OCI-LY1 (cell line): Measurements from ENCODE around the gene FRMD3.

Experiments
- H2AFZ ChIP-seq: fragments of 200-600 bp; sonication (generic), shearing (Covaris generic); 2 replicates; pipeline ENCODE4 v1.6.0; 2014; ENCODE audit warnings: antibody characterized with exemption, mild to moderate bottlenecking, low read length
- H3F3A ChIP-seq: fragments of 200-600 bp; sonication (generic), shearing (Covaris generic); 2 replicates; pipeline ENCODE4 v1.6.0; 2014; ENCODE audit warnings: mild to moderate bottlenecking, antibody characterized with exemption, low read length, moderate library complexity; ENCODE audit not compliant: insufficient read depth
- H3K27ac ChIP-seq: fragments of 200-600 bp; sonication (generic); 2 replicates; pipeline ENCODE4 v1.5.1; 2014; ENCODE audit warnings: low read length, mixed run types, mild to moderate bottlenecking, low read depth; ENCODE audit not compliant: poor library complexity, severe bottlenecking
- H3K27me3 ChIP-seq: fragments of 200-600 bp; sonication (generic); 2 replicates; pipeline ENCODE4 v1.6.0; 2014; ENCODE audit warnings: antibody characterized with exemption, mild to moderate bottlenecking, low read length, moderate library complexity; ENCODE audit not compliant: insufficient read depth
- H3K36me3 ChIP-seq: fragments of 200-600 bp; sonication (generic); 2 replicates; pipeline ENCODE4 v1.6.1; 2014; ENCODE audit warnings: mild to moderate bottlenecking, antibody characterized with exemption, low read length, moderate library complexity, mixed read lengths; ENCODE audit not compliant: insufficient read depth
- H3K4me1 ChIP-seq: fragments of 200-600 bp; sonication (generic); 2 replicates; pipeline ENCODE4 v1.5.1; 2014; ENCODE audit warnings: mild to moderate bottlenecking, low read length, moderate library complexity; ENCODE audit not compliant: insufficient read depth, severe bottlenecking
- H3K4me2 ChIP-seq: fragments of 200-600 bp; sonication (generic), shearing (Covaris generic); 2 replicates; pipeline ENCODE4 v1.6.1; 2014; ENCODE audit warnings: low read length
- H3K4me3 ChIP-seq: fragments of 200-600 bp; sonication (generic); 2 replicates; pipeline ENCODE4 v1.5.1; 2014; ENCODE audit warnings: low read length, low read depth, mild to moderate bottlenecking, mixed read lengths; ENCODE audit not compliant: poor library complexity, severe bottlenecking
- H3K79me2 ChIP-seq: fragments of 200-600 bp; shearing (Covaris generic); 2 replicates; pipeline ENCODE4 v1.6.1; 2016; ENCODE audit warnings: mixed run types, low read length, mixed read lengths; ENCODE audit not compliant: insufficient read depth
- H3K9ac ChIP-seq: fragments of 200-600 bp; sonication (generic), shearing (Covaris generic); 2 replicates; pipeline ENCODE4 v1.6.1; 2014; ENCODE audit warnings: mild to moderate bottlenecking, low read length, mixed read lengths
- H3K9me2 ChIP-seq: fragments of 200-600 bp; sonication (generic), shearing (Covaris generic); 2 replicates; pipeline ENCODE4 v1.6.1; 2014; ENCODE audit warnings: low read depth, mild to moderate bottlenecking, low read length, mixed read lengths
- H3K9me3 ChIP-seq: fragments of 200-600 bp; shearing (Covaris generic); 2 replicates; pipeline ENCODE4 v1.6.1; 2014; ENCODE audit warnings: low read length, mixed read lengths
- H4K20me1 ChIP-seq: fragments of 200-600 bp; sonication (generic), shearing (Covaris generic); 2 replicates; pipeline ENCODE4 v1.6.0; 2016; ENCODE audit warnings: mild to moderate bottlenecking, low read length; ENCODE audit not compliant: insufficient read depth
- CTCF ChIP-seq: fragments of 200-600 bp; sonication (generic), shearing (Covaris generic); IDR thresholded peaks from 2 replicates; pipeline ENCODE4 v1.5.1; 2017; ENCODE audit warnings: mild to moderate bottlenecking, antibody characterized with exemption, low read length, moderate library complexity, mixed read lengths
- EZH2 ChIP-seq: fragments of 200-600 bp; sonication (generic), shearing (Covaris generic); IDR thresholded peaks from 2 replicates; pipeline ENCODE4 v1.8.0; 2017; ENCODE audit warnings: borderline replicate concordance, mixed run types, mild to moderate bottlenecking, antibody characterized with exemption, low read length, moderate library complexity, mixed read lengths

Gene FRMD3

GRCh38 chr9:83434254-83434653 is 103.9 kb downstream of the FRMD3 start:
- H3K9me3 ChIP-seq, result no peaks in the 10 kb centered on the region
- no peaks in the 10 kb centered on the region for H3K36me3 ChIP-seq
- H2AFZ ChIP-seq, result no peak overlapping the region
- no peaks in the 10 kb centered on the region for H3K9me2 ChIP-seq
- H3F3A ChIP-seq, result no peaks in the 10 kb centered on the region
- no peaks in the 10 kb centered on the region for H3K79me2 ChIP-seq
- no peaks in the 10 kb centered on the region for H3K4me1 ChIP-seq
- no peaks in the 10 kb centered on the region for H4K20me1 ChIP-seq
- H3K9ac ChIP-seq, result no peak overlapping the region
- no peak for TF ChIP-seq CTCF
- no peak for TF ChIP-seq EZH2
- H3K4me2 ChIP-seq, result no peak overlapping the region
- no peak overlapping the region for H3K27ac ChIP-seq
- no peak overlapping the region for H3K4me3 ChIP-seq
- H3K27me3 ChIP-seq, result no peaks in the 10 kb centered on the region

GRCh38 chr9:83433846-83434245 is 104.4 kb downstream of the FRMD3 start:
- Histone ChIP-seq H3K79me2 (no peaks in the 10 kb centered on the region), H3K27me3 (no peaks in the 10 kb centered on the region), H4K20me1 (no peaks in the 10 kb centered on the region), H3K9me3 (no peaks in the 10 kb centered on the region), H3K36me3 (no peaks in the 10 kb centered on the region), H3K9ac (no peak overlapping the region), H3K4me2 (no peak overlapping the region), H3F3A (no peaks in the 10 kb centered on the region), H3K4me1 (no peaks in the 10 kb centered on the region), H3K9me2 (no peaks in the 10 kb centered on the region), H3K27ac (no peak overlapping the region), H3K4me3 (no peak overlapping the region), H2AFZ (no peak overlapping the region)
- TF ChIP-seq CTCF, result no peak
- TF ChIP-seq EZH2, result no peak

GRCh38 chr9:83432877-83433550 is 105.2 kb downstream of the FRMD3 start:
- Histone ChIP-seq H4K20me1 (no peaks in the 10 kb centered on the region), H3K4me3 (no peak overlapping the region), H3K9me2 (no peaks in the 10 kb centered on the region), H3K4me2 (no peak overlapping the region), H3K4me1 (no peaks in the 10 kb centered on the region), H3K79me2 (no peaks in the 10 kb centered on the region), H3F3A (no peaks in the 10 kb centered on the region), H3K27ac (no peak overlapping the region), H3K9me3 (no peaks in the 10 kb centered on the region), H2AFZ (no peak overlapping the region), H3K27me3 (no peaks in the 10 kb centered on the region), H3K36me3 (no peaks in the 10 kb centered on the region), H3K9ac (no peak overlapping the region)
- no peak for TF ChIP-seq EZH2
- TF ChIP-seq CTCF, result no peak
